Measurements from ENCODE around the gene SOWAHC. TPM values are rescaled to one million over a fixed set of nuclear protein-coding genes. Genes with fewer than 3 reads are reported as not detected.

The SOWAHC gene, protein sequence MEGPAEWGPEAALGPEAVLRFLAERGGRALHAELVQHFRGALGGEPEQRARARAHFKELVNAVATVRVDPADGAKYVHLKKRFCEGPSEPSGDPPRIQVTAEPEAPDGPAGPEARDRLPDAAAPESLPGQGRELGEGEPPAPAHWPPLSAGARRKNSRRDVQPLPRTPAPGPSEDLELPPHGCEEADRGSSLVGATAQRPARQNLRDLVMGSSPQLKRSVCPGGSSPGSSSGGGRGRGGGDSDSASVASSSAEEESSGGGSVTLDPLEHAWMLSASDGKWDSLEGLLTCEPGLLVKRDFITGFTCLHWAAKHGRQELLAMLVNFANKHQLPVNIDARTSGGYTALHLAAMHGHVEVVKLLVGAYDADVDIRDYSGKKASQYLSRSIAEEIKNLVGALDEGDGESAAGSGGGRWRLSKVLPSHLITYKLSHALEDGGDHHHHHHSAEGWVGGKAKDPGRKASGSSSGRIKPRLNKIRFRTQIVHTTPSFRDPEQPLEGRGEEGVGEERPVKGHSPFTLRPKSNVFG
- total RNA-seq (ENCODE audit: low replicate concordance) = 6.0 and 9.1 TPM in 2 replicates

DNA sequence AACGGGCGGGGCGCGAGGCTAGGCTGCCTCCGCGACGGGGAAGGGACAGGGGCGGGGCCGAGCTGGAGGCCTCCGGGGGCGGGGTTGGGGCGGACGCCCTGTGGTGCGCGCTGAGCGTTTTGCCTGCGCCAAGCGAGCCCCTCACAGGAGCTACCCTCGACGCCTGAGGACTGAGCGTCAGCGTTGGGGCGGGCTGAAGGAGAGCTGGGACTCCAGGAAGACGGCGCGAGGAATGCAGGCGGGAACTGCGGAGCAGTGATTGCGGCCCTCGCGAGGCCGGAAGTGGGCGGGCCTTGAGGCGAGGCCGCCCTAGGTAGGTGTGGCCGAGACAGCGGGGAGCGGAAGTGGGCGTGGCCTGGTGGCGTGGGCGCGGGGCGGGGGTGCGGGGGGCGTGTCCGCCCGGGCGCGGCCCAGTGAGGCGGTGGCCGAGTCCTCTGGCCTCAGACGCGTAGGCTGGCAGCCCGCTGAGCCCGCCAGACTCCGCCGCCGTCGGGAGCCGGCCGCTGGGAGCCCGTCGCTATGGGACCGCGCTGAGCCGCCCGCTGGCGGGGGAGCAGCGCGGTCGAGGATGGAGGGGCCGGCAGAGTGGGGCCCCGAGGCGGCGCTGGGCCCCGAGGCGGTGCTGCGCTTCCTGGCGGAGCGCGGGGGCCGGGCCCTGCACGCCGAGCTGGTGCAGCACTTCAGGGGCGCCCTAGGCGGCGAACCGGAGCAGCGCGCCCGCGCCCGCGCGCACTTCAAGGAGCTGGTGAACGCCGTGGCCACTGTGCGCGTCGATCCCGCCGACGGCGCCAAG, at the start of gene SOWAHC, which contains the start of gene SEPTIN10:
Gene SOWAHC (plus strand): TSS at position 443 of the 793 bp plus-strand sequence. CDS start 126 bp downstream, at position 569.
Gene SEPTIN10 (minus strand): TSS at position 45 of the 793 bp plus-strand sequence. CDS start 139 bp downstream, outside the sequence.

Other genes starting within 250 kb of the SOWAHC start
- gene SEPTIN10, start 398 bp upstream of the SOWAHC start, total RNA-seq (ENCODE audit: low replicate concordance) = 80.5 and 114 TPM in 2 replicates
- 13.5 and 23.0 TPM in 2 replicates for gene RGPD5, start 179.9 kb downstream of the SOWAHC start, total RNA-seq (ENCODE audit: low replicate concordance)

All from smooth muscle cell of the coronary artery (primary cell).